DOHH2 (cell line): ENCODE results near the gene AHI1.
"Not testable (repeated sequence)": the region's sequence is repeated elsewhere in the genome, so short reads cannot be mapped to it uniquely, and the experiment has no call there.

Source experiments
- CTCF ChIP-seq: fragments of 200-600 bp; sonication (generic); IDR thresholded peaks from one replicate; pipeline ENCODE4 v1.5.1; 2014; ENCODE audit warnings: antibody characterized with exemption, mild to moderate bottlenecking, low read depth, low read length; ENCODE audit not compliant: poor library complexity, severe bottlenecking
- EZH2phosphoT487 ChIP-seq: fragments of 200-600 bp; sonication (generic); IDR thresholded peaks from 2 replicates; pipeline ENCODE4 v1.6.1; 2017; ENCODE audit warnings: borderline replicate concordance, mild to moderate bottlenecking, antibody characterized with exemption, low read length, moderate library complexity, mixed read lengths

- TF ChIP-seq CTCF, EZH2phosphoT487: not testable (repeated sequence)
These were observed 133.9 kb downstream of the AHI1 start for GRCh38 chr6:135363622-135364021.
